Astrocyte of the spinal cord (primary cell): ENCODE measurements around the gene ABCF2.

Experiments used
- DNase-seq: peaks from one replicate; pipeline ENCODE4 v3.0.0; 2011; ENCODE audit warnings: low read depth, low spot score
- H3K4me3 ChIP-seq: 2 replicates; pipeline ENCODE4 v1.5.1; 2011; ENCODE audit warnings: low read depth, mild to moderate bottlenecking, low read length, moderate library complexity
- CTCF ChIP-seq: IDR thresholded peaks from 2 replicates; pipeline ENCODE4 v1.5.1; 2012; ENCODE audit warnings: low read depth, mild to moderate bottlenecking, low read length, inconsistent platforms
- in situ Hi-C: cut with HindIII; loops from 2 replicates; pipeline ENCODE4 v1.10.0; 2017; ENCODE audit warnings: low sequenced_read_pairs

Gene ABCF2

GRCh38 chr7:151249732-151250072 is 22.7 kb upstream of the ABCF2 start:
- H3K4me3 ChIP-seq: no peak overlapping the region
- peak; percentile 34 for DNase-seq
- in situ Hi-C loops: no loop called here
- no peak for TF ChIP-seq CTCF

GRCh38 chr7:151249034-151249731 is 22.2 kb upstream of the ABCF2 start:
- peak; percentile 63 for DNase-seq
- peak overlapping the region; percentile 23 for H3K4me3 ChIP-seq
- in situ Hi-C loops: no loop called here
- no peak for TF ChIP-seq CTCF

- no peak for TF ChIP-seq CTCF
- in situ Hi-C loops: no loop called here
- H3K4me3 ChIP-seq: peak within 1 kb of the TSS; percentile 78
- DNase-seq: peak; percentile 62
Measured at GRCh38 chr7:151248346-151249033, 21.5 kb upstream of the ABCF2 start, which contains the start of gene SMARCD3. Gene SMARCD3, minus strand, starts transcription at chr7:151248694. Its CDS starts 132 bp downstream, at chr7:151248562.

- in situ Hi-C loops: no loop called here
- DNase-seq: peak; percentile 30
- H3K4me3 ChIP-seq: peak overlapping the region; percentile 78
- TF ChIP-seq CTCF: no peak
Measured at GRCh38 chr7:151247611-151248345, 20.8 kb upstream of the ABCF2 start.

- DNase-seq: peak; percentile 5
- in situ Hi-C loops: no loop called here
- H3K4me3 ChIP-seq: peak overlapping the region; percentile 78
- no peak for TF ChIP-seq CTCF
Measured at GRCh38 chr7:151246851-151247580, 20.0 kb upstream of the ABCF2 start.

GRCh38 chr7:151246102-151246850 is 19.3 kb upstream of the ABCF2 start:
- TF ChIP-seq CTCF: no peak
- peak overlapping the region; percentile 78 for H3K4me3 ChIP-seq
- in situ Hi-C loops: no loop called here
- no peak for DNase-seq
